NT2/D1 (cell line): Measurements from ENCODE around the gene SLC41A3.

ENCODE experiments used
- DNase-seq: peaks from one replicate; pipeline ENCODE4 v3.0.0-alpha.2; 2011; ENCODE audit warnings: low read depth, low spot score
- H3K27me3 ChIP-seq: 2 replicates; pipeline ENCODE4 v1.6.0; 2011; ENCODE audit warnings: mild to moderate bottlenecking; ENCODE audit not compliant: insufficient read length, insufficient read depth
- H3K36me3 ChIP-seq: 2 replicates; pipeline ENCODE4 v1.6.1; 2011; ENCODE audit warnings: mild to moderate bottlenecking, low read length, mixed read lengths; ENCODE audit not compliant: insufficient read depth, insufficient read length
- H3K4me1 ChIP-seq: 2 replicates; pipeline ENCODE4 v1.5.1; 2011; ENCODE audit not compliant: insufficient read depth, insufficient read length
- H3K4me3 ChIP-seq: 2 replicates; pipeline ENCODE4 v1.5.1; 2011; ENCODE audit warnings: low read depth; ENCODE audit not compliant: insufficient read length
- H3K9ac ChIP-seq: 2 replicates; pipeline ENCODE4 v1.6.0; 2011; ENCODE audit warnings: low read depth; ENCODE audit not compliant: insufficient read length
- H3K9me3 ChIP-seq: 2 replicates; pipeline ENCODE4 v1.5.1; 2011; ENCODE audit warnings: mild to moderate bottlenecking, low read length; ENCODE audit not compliant: insufficient read depth
- SUZ12 ChIP-seq: IDR thresholded peaks from 2 replicates; pipeline ENCODE4 v1.6.1; 2011; ENCODE audit not compliant: insufficient read length, insufficient read depth; ENCODE audit errors: extremely low read depth
- YY1 ChIP-seq: IDR thresholded peaks from 2 replicates; pipeline ENCODE4 v1.6.1; 2011; ENCODE audit not compliant: insufficient read length, insufficient read depth
- ZNF274 ChIP-seq: IDR thresholded peaks from 2 replicates; pipeline ENCODE4 v1.6.1; 2011; ENCODE audit warnings: mild to moderate bottlenecking, low read depth, low read length

The SLC41A3 gene

GRCh38 chr3:126112531-126113237, 28.8 kb upstream of the SLC41A3 start:
- no peaks in the 10 kb centered on the region for H3K27me3 ChIP-seq
- H3K9me3 ChIP-seq = no peaks in the 10 kb centered on the region
- no peak overlapping the region for H3K4me3 ChIP-seq
- no peak for TF ChIP-seq SUZ12
- TF ChIP-seq ZNF274 = no peak
- no peak for TF ChIP-seq YY1
- peaks cover 5% of the 10 kb centered on the region for H3K4me1 ChIP-seq
- no peak overlapping the region for H3K9ac ChIP-seq
- H3K36me3 ChIP-seq = no peaks in the 10 kb centered on the region
- no peak for DNase-seq

DNA sequence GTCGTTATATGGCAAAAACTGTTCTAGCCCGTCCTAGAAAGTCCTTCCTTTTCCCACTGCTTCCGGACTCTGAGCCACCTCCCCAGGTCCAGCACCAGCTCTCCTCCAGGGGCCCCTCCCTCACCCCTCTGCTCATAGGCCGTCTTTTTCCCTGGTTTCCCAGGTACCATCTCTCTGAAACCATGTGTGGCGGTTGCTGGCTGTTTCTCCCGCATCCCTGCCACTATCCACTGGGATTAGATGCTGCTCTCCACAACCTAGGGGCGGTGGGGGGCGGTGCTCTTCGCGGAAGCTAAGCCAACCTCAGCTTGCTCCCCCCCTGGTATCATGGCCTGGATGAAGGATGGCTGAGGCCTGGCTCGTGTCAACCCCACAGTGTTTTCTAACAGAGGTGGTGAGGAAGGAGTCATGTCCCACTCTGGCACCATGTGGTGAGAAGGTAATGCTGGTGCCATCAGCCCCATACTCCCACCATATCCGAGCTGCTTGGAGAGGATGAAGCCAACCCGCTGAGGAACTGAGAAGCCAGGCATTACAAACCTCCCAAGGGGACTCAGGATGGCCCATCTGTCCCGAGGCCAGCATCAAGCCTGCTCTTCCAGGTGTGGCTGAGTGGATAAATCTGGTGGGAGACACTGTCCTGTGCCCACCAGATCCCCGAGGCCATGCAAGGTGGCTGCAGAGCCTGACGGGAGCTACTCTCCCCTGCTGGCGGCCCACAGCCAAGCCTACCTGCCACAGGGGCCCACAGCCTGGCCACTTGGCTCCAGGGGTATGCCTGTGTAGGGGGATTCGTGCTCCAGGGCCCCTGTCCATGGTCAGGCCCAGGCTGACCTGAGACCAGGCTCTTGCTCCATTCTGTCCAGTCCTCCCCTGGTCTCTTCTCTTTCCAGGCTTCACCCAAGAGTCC, 27.9 kb upstream of the SLC41A3 start:
- TF ChIP-seq YY1 (no peak), SUZ12 (no peak), ZNF274 (no peak)
- peaks cover 5% of the 10 kb centered on the region for H3K4me1 ChIP-seq
- H3K9ac ChIP-seq = no peak overlapping the region
- no peaks in the 10 kb centered on the region for H3K36me3 ChIP-seq
- no peaks in the 10 kb centered on the region for H3K9me3 ChIP-seq
- DNase-seq = no peak
- no peak overlapping the region for H3K4me3 ChIP-seq
- H3K27me3 ChIP-seq = no peaks in the 10 kb centered on the region

GRCh38 chr3:126111126-126111551, 27.2 kb upstream of the SLC41A3 start:
- Histone ChIP-seq H3K9me3 (no peaks in the 10 kb centered on the region), H3K4me3 (no peak overlapping the region), H3K36me3 (no peaks in the 10 kb centered on the region), H3K27me3 (no peaks in the 10 kb centered on the region), H3K9ac (no peak overlapping the region), H3K4me1 (peaks cover 5% of the 10 kb centered on the region)
- no peak for TF ChIP-seq YY1
- no peak for TF ChIP-seq ZNF274
- no peak for TF ChIP-seq SUZ12
- DNase-seq = no peak

DNA sequence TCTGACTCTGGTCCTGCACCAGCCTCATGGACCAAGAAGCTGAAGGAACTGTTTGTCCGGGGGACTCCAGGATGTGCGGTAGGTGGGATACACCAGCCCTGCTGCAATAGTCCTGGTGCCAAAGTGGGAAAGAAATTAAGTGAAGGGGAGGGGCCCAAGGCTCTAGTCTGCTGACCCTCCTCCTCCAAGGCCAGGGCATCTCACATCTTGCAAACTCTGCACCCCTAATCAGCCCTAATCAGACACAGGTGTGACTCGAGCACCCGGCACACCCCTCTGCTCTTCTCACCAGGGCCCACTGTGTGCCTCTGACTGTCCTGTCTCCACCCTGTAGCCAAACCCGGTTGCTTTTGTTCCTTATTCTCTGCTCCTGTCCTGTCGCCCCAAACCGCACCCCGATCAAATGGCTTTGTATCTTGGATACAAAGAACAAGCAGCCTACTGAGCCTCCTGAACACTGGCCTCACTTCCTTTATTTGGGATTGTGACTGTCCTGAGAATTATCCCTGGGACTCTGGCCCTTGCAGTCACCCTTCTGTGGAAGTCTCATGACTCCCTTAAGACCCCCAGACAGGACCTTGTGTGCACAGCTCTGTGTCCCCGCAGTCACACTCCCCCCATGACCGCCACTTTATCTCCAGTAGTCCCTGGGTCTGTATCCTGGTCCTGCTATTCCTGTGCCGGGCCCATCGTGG, 26.7 kb upstream of the SLC41A3 start:
- TF ChIP-seq YY1 (no peak), ZNF274 (no peak), SUZ12 (no peak)
- H3K4me3 ChIP-seq = no peak overlapping the region

DNA sequence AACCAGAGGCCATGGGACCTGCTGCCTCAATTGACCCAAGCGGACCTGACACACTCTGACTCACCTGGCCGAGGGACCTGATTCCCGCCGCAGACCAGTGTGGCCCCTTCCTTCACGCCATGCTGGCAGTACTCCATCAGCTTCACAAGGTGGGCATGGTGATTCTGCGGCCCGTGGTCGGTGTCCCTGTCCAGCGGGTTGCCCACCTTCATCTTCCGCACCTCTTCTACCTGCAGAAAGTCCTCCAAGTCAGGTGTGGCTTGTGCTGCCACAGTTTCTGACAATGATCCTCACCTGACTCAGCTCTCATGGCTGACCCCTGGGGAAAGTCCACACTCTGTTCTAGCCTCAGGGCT, 25.9 kb upstream of the SLC41A3 start:
- Histone ChIP-seq H3K9me3 (no peaks in the 10 kb centered on the region), H3K9ac (no peak overlapping the region), H3K27me3 (no peaks in the 10 kb centered on the region), H3K36me3 (no peaks in the 10 kb centered on the region), H3K4me1 (peaks cover 5% of the 10 kb centered on the region), H3K4me3 (no peak overlapping the region)
- no peak for TF ChIP-seq ZNF274
- TF ChIP-seq SUZ12 = no peak
- no peak for TF ChIP-seq YY1
- DNase-seq = no peak

More for the DNA sequence above, 26.7 kb upstream of the SLC41A3 start:
- H3K27me3 ChIP-seq = no peaks in the 10 kb centered on the region
- no peaks in the 10 kb centered on the region for H3K9me3 ChIP-seq
- no peak overlapping the region for H3K9ac ChIP-seq
- DNase-seq = no peak
- H3K36me3 ChIP-seq = no peaks in the 10 kb centered on the region
- peaks cover 5% of the 10 kb centered on the region for H3K4me1 ChIP-seq

- no peak overlapping the region for H3K9ac ChIP-seq
- TF ChIP-seq ZNF274 = no peak
- TF ChIP-seq YY1 = no peak
Observed at GRCh38 chr3:126109146-126109879, 25.4 kb upstream of the SLC41A3 start.

DNA sequence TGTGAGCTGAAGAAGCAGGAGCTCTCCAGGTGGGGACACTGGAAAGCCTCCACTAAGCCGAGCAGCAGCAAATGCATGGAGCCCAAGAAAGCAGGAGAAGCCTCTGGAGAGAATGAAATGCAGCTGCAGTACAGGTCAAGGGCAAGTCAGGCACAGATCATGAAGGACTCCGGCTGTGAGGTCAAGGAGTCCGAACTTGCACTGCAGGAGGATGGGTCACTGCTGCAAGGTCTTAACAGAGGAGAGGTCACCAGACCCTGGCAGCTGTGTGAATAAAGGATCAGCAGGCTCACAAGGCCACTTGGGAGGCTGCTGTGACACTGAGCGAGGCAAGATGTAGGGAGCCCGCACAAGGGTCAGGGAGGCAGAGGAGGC, 24.7 kb upstream of the SLC41A3 start:
- Histone ChIP-seq H3K4me1 (peaks cover 5% of the 10 kb centered on the region), H3K36me3 (no peaks in the 10 kb centered on the region), H3K4me3 (no peak overlapping the region), H3K9ac (no peak overlapping the region), H3K9me3 (no peaks in the 10 kb centered on the region), H3K27me3 (no peaks in the 10 kb centered on the region)
- no peak for TF ChIP-seq ZNF274
- DNase-seq = no peak

More at GRCh38 chr3:126109146-126109879, 25.4 kb upstream of the SLC41A3 start:
- Histone ChIP-seq H3K36me3 (no peaks in the 10 kb centered on the region), H3K4me3 (no peak overlapping the region), H3K4me1 (peaks cover 5% of the 10 kb centered on the region), H3K27me3 (no peaks in the 10 kb centered on the region), H3K9me3 (no peaks in the 10 kb centered on the region)
- DNase-seq = no peak
